ENCODE results near the gene SLC25A13. TPM values are rescaled to one million over a fixed set of nuclear protein-coding genes. Genes with fewer than 3 reads are reported as not detected.

Gene SLC25A13
- total and polyA plus RNA-seq, 2 donors, result 11.5 to 30.5 TPM

DNA sequence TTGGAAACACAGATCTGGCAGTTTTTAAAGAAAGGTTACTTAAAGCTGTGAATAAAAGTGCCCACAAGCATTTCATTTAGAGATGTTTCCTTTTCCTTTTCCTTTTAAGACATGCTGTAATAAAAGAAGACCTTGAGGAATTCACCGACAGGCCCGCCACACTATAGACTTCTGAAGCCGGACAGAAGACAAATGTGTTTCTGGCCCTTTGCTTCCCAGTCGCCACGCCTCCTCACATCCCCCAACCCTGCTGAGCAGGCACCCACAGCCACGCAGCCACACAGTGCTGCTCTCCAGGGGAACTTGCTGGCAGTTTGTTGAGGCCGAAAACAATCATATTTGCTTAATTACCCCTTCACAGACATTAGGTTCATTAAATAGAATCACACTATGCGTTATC lies 83.4 kb downstream of the SLC25A13 start:
- WGBS, result 74% methylated on average over 8 of the region's 8 CpGs
- peaks cover 2% of the 10 kb centered on the region for H3K4me1 ChIP-seq (ENCODE audit: insufficient read depth)
- H3K36me3 ChIP-seq (ENCODE audit: insufficient read depth), result peaks cover 4% of the 10 kb centered on the region
- H3K4me3 ChIP-seq (ENCODE audit: low read depth, low read length), result no peak overlapping the region
- DNase-seq (ENCODE audit: extremely low spot score), result no peak
- H3K27ac ChIP-seq (ENCODE audit: low read depth), result no peak overlapping the region

DNA sequence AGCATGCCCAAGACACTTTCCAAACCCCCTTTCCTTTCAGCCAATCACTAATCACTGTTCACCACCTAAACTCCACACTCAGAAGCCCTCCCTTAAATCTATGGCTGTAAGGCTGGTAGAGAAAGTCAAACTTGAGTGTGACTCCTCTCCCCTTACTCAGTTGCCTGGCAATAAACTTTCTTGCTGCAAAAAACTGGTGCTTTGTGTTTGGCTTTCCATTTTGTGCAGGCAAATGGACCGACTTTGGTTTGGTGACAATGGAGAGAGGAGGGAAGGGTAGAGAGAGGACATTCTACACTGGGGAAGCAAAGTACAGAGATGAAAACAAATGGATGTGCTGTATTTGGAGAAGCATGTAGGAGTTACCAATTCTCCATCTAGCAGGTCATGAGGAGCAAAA lies 84.9 kb downstream of the SLC25A13 start:
- H3K4me1 ChIP-seq (ENCODE audit: insufficient read depth), result peaks cover 2% of the 10 kb centered on the region
- H3K4me3 ChIP-seq (ENCODE audit: low read depth, low read length), result no peak overlapping the region
- WGBS, result 98% methylated on average over 1 of the region's 1 CpG
- H3K36me3 ChIP-seq (ENCODE audit: insufficient read depth), result peaks cover 4% of the 10 kb centered on the region
- H3K27ac ChIP-seq (ENCODE audit: low read depth), result no peak overlapping the region
- no peak for DNase-seq (ENCODE audit: extremely low spot score)

DNA sequence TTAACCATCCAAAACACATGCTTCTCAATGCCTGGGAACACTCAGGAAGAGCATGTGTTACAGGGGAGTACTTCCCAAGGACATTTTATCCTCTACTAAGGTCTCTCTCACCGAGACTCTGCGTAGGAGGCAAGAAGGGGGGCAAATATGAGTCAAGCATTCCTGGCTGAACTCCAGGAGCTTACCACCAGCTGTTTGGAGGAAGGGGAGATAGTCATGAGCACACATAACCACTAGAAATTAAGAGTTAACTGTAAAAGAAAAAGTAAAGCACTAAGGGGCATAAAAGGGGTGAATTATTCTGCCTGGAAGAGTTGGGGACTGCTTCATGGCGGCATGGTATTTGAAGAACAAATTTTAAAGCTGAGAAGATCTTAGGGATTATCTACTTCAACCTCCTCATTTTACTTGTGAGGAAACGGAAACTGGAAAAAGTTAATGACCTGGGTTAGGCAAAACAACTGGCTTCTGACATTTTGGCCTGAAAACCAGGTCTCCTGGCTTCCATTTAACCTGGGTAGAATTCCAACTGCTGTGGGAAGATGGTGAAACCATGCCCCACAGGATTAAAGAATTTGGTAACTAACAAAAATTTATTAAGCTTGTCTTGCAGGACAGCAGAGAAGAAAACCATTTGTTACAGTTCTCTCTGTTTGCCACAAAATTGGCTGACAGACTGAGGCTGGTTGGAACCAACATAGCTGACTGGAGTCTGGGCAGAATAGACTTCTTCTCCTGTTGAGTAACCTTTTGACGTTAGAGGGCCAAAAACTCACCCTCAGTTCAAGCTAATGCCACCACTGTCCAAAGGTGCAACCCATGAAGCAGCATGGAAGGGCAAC lies 85.5 kb downstream of the SLC25A13 start:
- no peak for DNase-seq (ENCODE audit: extremely low spot score)
- Histone ChIP-seq H3K4me1 (ENCODE audit: insufficient read depth) (peaks cover 2% of the 10 kb centered on the region), H3K36me3 (ENCODE audit: insufficient read depth) (peaks cover 4% of the 10 kb centered on the region), H3K4me3 (ENCODE audit: low read depth, low read length) (no peak overlapping the region), H3K27ac (ENCODE audit: low read depth) (no peak overlapping the region)
- 39% methylated on average over 5 of the region's 5 CpGs for WGBS

DNA sequence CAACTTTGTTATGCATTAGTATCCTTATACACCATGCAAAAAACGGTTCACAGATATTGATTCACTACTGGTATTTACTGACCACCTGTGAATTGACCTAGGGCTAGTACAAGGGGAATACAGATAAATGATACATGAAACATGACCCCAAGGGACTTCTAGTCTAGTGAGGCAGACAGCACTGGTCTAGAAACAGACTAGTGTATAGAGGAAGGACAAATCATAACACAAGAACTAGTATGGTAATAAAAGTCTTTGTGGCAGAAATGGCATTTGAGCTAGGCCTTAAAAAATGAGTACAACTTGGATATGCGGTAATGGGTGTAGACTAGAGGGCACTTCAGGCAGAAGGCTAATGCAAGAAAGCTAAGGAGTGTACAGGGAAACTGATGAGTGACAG lies 86.6 kb downstream of the SLC25A13 start:
- no peak for DNase-seq (ENCODE audit: extremely low spot score)
- 83% methylated on average over 2 of the region's 2 CpGs for WGBS
- H3K4me3 ChIP-seq (ENCODE audit: low read depth, low read length), result no peak overlapping the region
- peaks cover 4% of the 10 kb centered on the region for H3K36me3 ChIP-seq (ENCODE audit: insufficient read depth)
- H3K4me1 ChIP-seq (ENCODE audit: insufficient read depth), result peaks cover 2% of the 10 kb centered on the region
- H3K27ac ChIP-seq (ENCODE audit: low read depth), result no peak overlapping the region

DNA sequence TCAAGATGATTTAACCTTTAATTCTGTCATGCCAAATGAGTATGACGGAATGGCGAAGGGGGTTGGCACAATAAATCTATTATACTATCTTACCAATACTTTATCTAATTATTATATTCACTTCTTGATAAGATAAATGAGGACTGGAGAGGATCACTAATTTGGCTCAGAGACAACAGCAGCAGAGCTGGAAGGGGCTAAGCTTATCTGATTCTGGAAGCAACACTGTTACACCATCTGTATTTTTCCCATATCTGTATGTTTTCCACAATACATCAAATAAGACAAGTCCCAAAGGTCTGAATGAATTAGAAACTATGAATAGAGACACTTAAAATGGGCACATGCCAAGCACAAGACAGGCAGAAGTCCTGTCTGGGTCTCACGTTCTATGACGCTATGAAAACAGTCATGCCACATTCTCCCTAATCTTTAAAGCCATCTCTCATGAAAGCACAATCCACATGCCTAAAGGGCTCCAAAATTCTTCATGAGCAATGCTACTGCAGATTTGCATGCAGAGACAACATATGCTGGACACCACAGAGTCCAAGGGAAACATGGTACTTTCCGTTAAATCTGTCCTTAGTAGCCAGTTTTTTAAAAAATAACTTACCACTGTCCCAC lies 88.3 kb downstream of the SLC25A13 start:
- WGBS, result 92% methylated on average over 5 of the region's 5 CpGs
- Histone ChIP-seq H3K27ac (ENCODE audit: low read depth) (no peak overlapping the region), H3K4me3 (ENCODE audit: low read depth, low read length) (no peak overlapping the region), H3K4me1 (ENCODE audit: insufficient read depth) (peaks cover 2% of the 10 kb centered on the region), H3K36me3 (ENCODE audit: insufficient read depth) (peaks cover 4% of the 10 kb centered on the region)
- DNase-seq (ENCODE audit: extremely low spot score), result no peak

DNA sequence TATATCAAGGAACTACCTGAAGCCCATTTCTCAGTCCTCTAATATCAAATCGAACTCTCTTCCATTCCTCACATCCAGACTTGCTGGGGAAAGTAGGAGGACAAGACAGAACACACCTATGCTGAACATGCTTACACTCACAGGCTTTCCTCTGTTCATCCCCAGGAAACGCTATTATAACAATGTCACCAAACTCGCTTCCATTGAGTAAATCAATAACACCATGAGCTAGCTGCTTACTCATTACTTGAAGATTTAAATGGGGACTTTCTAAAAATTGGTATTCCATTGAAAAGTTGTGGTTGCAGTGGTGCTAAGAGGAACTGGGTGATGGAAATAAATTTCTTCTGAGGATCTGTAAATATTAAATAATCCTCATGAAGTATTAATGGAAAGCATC lies 88.8 kb downstream of the SLC25A13 start:
- 96% methylated on average over 3 of the region's 3 CpGs for WGBS
- H3K4me1 ChIP-seq (ENCODE audit: insufficient read depth), result peaks cover 2% of the 10 kb centered on the region
- no peak for DNase-seq (ENCODE audit: extremely low spot score)
- H3K36me3 ChIP-seq (ENCODE audit: insufficient read depth), result peaks cover 4% of the 10 kb centered on the region
- H3K27ac ChIP-seq (ENCODE audit: low read depth), result no peak overlapping the region
- H3K4me3 ChIP-seq (ENCODE audit: low read depth, low read length), result no peak overlapping the region

DNA sequence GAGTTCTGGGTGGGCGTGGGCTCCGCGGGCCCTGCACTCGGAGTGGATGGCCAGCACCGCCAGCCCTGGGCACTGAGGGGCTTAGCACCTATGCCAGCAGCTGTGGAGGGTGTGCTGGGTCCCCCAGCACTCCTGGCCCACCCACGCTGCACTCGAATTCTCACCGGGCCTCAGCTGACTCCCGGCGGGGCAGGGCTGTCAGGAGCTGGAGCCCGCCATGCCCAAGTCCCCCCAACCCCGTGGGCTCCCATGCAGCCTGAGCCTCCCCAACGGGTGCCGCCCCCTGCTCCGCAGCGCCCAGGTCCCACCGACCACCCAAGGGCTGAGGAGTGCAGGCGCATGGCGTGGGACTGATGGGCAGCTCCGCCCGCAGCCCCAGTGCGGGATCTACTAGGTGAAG lies 93.1 kb downstream of the SLC25A13 start:
- WGBS, result 98% methylated on average over 22 of the region's 22 CpGs
- no peak for DNase-seq (ENCODE audit: extremely low spot score)
- no peak overlapping the region for H3K27ac ChIP-seq (ENCODE audit: low read depth)
- H3K4me3 ChIP-seq (ENCODE audit: low read depth, low read length), result no peak overlapping the region
- H3K4me1 ChIP-seq (ENCODE audit: insufficient read depth), result no peaks in the 10 kb centered on the region
- H3K36me3 ChIP-seq (ENCODE audit: insufficient read depth), result no peaks in the 10 kb centered on the region

DNA sequence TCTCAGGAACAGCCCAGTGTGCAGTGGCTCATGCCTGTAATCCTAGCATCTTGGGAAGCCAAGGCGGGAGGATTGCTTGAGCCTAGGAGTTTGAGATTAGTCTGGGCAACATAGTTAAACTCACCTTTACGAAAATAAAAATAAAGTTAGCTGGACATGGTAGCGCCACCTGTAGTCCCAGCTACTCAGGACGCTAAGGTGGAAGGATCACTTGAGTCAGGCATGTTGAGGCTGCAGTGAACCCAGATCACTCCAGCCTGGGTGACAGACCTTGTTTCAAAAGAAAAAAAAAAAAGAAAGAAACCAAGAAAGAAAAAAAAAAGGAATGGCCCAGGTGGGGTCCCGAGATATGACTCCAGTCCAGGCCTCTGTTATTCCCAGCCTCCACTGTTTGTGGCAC lies 96.6 kb downstream of the SLC25A13 start:
- no peak for DNase-seq (ENCODE audit: extremely low spot score)
- 98% methylated on average over 5 of the region's 5 CpGs for WGBS
- Histone ChIP-seq H3K36me3 (ENCODE audit: insufficient read depth) (no peaks in the 10 kb centered on the region), H3K27ac (ENCODE audit: low read depth) (no peak overlapping the region), H3K4me1 (ENCODE audit: insufficient read depth) (no peaks in the 10 kb centered on the region), H3K4me3 (ENCODE audit: low read depth, low read length) (no peak overlapping the region)

DNA sequence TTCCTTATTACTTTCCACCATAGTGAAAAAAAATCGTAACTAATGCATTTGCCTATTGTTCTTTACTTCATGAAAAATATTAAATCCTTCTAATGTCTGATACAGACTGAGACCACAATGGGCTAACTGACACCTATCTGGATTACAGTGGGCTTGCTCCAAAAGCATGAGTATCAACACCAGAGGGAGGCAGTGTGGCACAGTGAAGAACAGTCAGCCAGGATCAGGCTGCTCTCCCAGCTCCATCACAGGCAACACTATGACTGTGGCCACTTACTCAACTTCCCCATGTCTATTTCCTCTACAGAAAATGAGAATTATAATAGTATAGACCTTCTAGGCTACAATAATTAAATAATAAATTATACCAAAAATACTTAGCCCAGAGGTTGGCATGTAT lies 97.2 kb downstream of the SLC25A13 start:
- no peak overlapping the region for H3K4me3 ChIP-seq (ENCODE audit: low read depth, low read length)
- H3K36me3 ChIP-seq (ENCODE audit: insufficient read depth), result no peaks in the 10 kb centered on the region
- H3K4me1 ChIP-seq (ENCODE audit: insufficient read depth), result no peaks in the 10 kb centered on the region
- 99% methylated on average over 1 of the region's 1 CpG for WGBS
- H3K27ac ChIP-seq (ENCODE audit: low read depth), result no peak overlapping the region
- no peak for DNase-seq (ENCODE audit: extremely low spot score)

DNA sequence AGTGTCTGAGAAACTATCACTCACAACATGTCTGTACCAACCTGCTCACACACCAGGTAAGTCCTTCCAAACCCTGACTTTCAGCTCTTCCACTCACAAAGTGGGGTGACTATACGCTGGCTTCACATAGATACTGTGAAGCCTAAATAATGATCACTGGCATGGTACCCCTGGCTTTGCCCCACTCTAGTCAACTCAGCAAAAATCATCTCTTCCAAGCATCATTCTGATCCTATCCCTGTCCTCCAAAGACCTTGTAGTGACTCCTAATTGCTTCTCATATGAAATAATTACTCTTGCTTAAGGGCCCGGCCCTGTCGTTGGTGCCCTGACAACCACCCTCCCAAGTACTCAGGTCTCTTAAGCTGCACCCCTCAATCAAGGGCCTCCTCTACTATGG lies 97.8 kb downstream of the SLC25A13 start:
- H3K36me3 ChIP-seq (ENCODE audit: insufficient read depth), result no peaks in the 10 kb centered on the region
- DNase-seq (ENCODE audit: extremely low spot score), result no peak
- WGBS, result 95% methylated on average over 3 of the region's 3 CpGs
- H3K4me3 ChIP-seq (ENCODE audit: low read depth, low read length), result no peak overlapping the region
- H3K4me1 ChIP-seq (ENCODE audit: insufficient read depth), result no peaks in the 10 kb centered on the region
- H3K27ac ChIP-seq (ENCODE audit: low read depth), result no peak overlapping the region

DNA sequence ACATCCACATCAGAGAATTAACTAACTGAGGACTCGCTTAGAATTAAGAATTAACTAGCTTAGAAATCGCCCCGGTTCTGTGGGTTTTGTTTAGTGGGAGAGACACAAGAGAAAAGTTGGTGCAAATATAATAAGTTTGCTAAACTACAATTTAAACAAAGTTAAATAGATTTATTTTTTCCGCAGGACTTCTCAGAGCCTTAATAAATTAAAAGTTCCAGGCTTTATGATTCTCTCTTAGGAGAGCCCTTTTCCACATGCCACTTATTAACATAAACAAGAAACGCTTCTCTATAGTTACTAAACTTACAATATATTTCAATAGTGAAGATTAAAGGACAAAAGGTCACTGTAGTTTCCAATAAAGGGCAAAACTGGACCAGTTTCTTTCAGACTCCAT lies 100.0 kb downstream of the SLC25A13 start:
- no peaks in the 10 kb centered on the region for H3K4me1 ChIP-seq (ENCODE audit: insufficient read depth)
- H3K4me3 ChIP-seq (ENCODE audit: low read depth, low read length), result no peak overlapping the region
- no peak overlapping the region for H3K27ac ChIP-seq (ENCODE audit: low read depth)
- no peaks in the 10 kb centered on the region for H3K36me3 ChIP-seq (ENCODE audit: insufficient read depth)
- 95% methylated on average over 5 of the region's 5 CpGs for WGBS
- DNase-seq (ENCODE audit: extremely low spot score), result no peak

DNA sequence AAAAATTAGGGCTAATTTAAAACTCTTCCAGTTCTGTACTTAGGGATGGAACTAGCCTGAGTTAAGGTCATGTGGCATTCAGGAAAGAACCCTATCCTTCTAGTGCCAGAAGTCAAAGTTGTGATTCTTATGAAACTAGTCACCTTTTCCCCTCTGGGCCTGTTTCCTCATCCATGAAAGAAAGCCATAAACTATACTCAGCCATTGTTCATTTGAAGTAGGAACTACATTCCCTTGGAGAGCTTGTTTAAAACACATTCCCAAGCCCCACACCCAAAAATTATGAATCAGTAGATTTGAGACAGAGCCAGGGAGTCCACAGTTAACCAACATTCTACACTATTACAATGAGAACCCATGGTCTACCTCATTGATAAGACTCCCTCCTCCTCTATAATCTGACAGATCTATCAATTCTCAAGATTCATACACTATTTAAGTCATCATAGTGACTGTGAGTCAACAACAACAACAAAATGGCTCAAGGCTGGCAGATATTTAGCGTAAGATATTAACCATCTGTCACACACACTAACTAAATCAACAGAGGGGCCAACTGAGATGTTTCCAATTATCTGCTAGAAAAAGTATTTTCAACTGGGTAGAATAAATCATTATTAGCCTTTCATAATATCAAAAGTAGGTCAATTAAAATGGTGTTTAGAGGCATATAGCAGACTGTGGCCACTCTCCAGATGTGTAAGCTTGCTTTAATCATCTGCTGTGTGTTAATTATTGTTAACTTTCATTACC lies 102.3 kb downstream of the SLC25A13 start:
- H3K36me3 ChIP-seq (ENCODE audit: insufficient read depth), result no peaks in the 10 kb centered on the region
- H3K27ac ChIP-seq (ENCODE audit: low read depth), result no peak overlapping the region
- no peak for DNase-seq (ENCODE audit: extremely low spot score)
- H3K4me1 ChIP-seq (ENCODE audit: insufficient read depth), result no peaks in the 10 kb centered on the region
- 85% methylated on average over 1 of the region's 1 CpG for WGBS
- H3K4me3 ChIP-seq (ENCODE audit: low read depth, low read length), result no peak overlapping the region

DNA sequence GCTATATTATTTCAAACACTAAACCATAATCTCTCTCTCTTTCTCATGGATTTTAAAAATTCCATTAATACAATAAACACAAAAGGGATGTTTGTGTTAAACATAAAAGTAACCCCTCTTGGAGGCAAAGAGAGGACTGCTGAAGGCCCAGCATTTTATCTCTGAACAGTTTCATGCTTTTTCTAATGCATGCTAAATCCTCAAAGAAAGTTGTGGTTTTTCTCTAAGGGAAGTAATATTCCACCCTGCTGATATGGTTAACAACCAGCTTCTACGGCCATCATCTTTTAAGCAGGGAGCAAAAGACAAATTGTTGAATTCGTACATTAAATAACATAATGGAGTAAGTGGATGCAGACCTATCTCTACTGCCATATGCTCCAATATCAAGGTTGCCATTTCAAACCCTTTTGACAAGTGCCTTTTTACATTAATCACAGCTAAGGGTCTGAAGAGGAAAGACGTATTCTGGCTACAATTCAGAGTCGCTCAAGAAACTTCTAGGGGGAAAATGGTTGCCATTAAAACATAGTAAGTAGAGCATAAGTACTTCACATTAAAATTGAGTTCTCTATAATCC lies 103.1 kb downstream of the SLC25A13 start:
- no peak overlapping the region for H3K27ac ChIP-seq (ENCODE audit: low read depth)

More for the DNA sequence above, 103.1 kb downstream of the SLC25A13 start:
- Histone ChIP-seq H3K4me1 (ENCODE audit: insufficient read depth) (no peaks in the 10 kb centered on the region), H3K36me3 (ENCODE audit: insufficient read depth) (no peaks in the 10 kb centered on the region), H3K4me3 (ENCODE audit: low read depth, low read length) (no peak overlapping the region)
- no peak for DNase-seq (ENCODE audit: extremely low spot score)
- WGBS, result 68% methylated on average over 4 of the region's 4 CpGs

Data from urinary bladder (tissue), 4 donors.